H1 (cell line): ENCODE data around the gene GALNTL6. TPM values are rescaled to one million over a fixed set of nuclear protein-coding genes. Genes with fewer than 3 reads are reported as not detected.

Experiments used
- BRCA1 ChIP-seq: IDR thresholded peaks from 2 replicates; pipeline ENCODE4 v1.6.1; 2012; ENCODE audit warnings: low read depth, low read length, improper control_type of control experiment
- GTF2F1 ChIP-seq: IDR thresholded peaks from 2 replicates; pipeline ENCODE4 v1.6.1; 2012; ENCODE audit warnings: low read depth, low read length, improper control_type of control experiment, borderline replicate concordance
- KDM1A ChIP-seq: fragments of 200-600, 300-600 bp; sonication (generic); IDR thresholded peaks from 2 replicates; pipeline ENCODE4 v1.7.1; 2016; ENCODE audit warnings: mild to moderate bottlenecking, low read length, borderline replicate concordance
- RXRA ChIP-seq: IDR thresholded peaks from 2 replicates; pipeline ENCODE4 v1.6.1; 2011; ENCODE audit warnings: low read depth, mild to moderate bottlenecking, low read length, moderate library complexity; ENCODE audit not compliant: insufficient read depth
- SIRT6 ChIP-seq: IDR thresholded peaks from one replicate; pipeline ENCODE4 v1.7.1; 2012; ENCODE audit warnings: low read length, inconsistent platforms
- SP2 ChIP-seq: IDR thresholded peaks from 2 replicates; pipeline ENCODE4 v1.6.1; 2012; ENCODE audit warnings: mild to moderate bottlenecking, low read length, inconsistent platforms
- YY1 ChIP-seq: IDR thresholded peaks from 2 replicates; pipeline ENCODE4 v1.6.1; 2011; ENCODE audit warnings: low read depth, mild to moderate bottlenecking, low read length
- ZNF274 ChIP-seq: IDR thresholded peaks from 2 replicates; pipeline ENCODE4 v1.7.0; 2012; ENCODE audit warnings: low read length, borderline replicate concordance; ENCODE audit errors: extremely low read depth
- polyA plus RNA-seq, 7 experiments: library from polyadenylated mRNA; depleted of rRNA in 3 of 7; stranded (reverse) in 5 of 7; unstranded in 2 of 7; fragments of >200 nt in 5 of 7; fragments of 200-250 nt in 2 of 7; gene quantifications; 1 replicate in 5 of 7; 2 replicates in 1 of 7; 4 replicates in 1 of 7; pipeline versions ENCODE4 v1.2.1 to v1.2.3, GENCODE V29; 2011 to 2013; ENCODE audit warnings: missing spikeins in 2 of 7, mixed read lengths in 2 of 7
- total RNA-seq: library from RNA; stranded (reverse); fragmentation: NEBNext Ultra II Directional; extraction: Animal tissue kit (Norgen Biotek cat#: 25700); gene quantifications from 2 replicates; pipeline ENCODE4 v1.2.1, GENCODE V29; 2021
- TF ChIP-seq, protein P1 (sequence below): fragments of 300-600 bp; sonication (generic); IDR thresholded peaks from 2 replicates; pipeline ENCODE4 v1.7.1; 2012; ENCODE audit warnings: low read length, moderate library complexity, mild to moderate bottlenecking, inconsistent platforms; ENCODE audit not compliant: insufficient replicate concordance

Gene GALNTL6
- total and polyA plus RNA-seq, 2 of the 8 experiments (the other 6 are each of a cell fraction or from before 2014, with no cell fraction given), result 0.03 to 0.32 TPM

GRCh38 chr4:172547724-172548123, 734.5 kb downstream of the GALNTL6 start (continued):
- TF ChIP-seq GTF2F1 (no peak), ZNF274 (no peak), RXRA (no peak), SP2 (no peak), KDM1A (no peak), SIRT6 (no peak), YY1 (no peak), BRCA1 (no peak)
- TF ChIP-seq, protein P1, sequence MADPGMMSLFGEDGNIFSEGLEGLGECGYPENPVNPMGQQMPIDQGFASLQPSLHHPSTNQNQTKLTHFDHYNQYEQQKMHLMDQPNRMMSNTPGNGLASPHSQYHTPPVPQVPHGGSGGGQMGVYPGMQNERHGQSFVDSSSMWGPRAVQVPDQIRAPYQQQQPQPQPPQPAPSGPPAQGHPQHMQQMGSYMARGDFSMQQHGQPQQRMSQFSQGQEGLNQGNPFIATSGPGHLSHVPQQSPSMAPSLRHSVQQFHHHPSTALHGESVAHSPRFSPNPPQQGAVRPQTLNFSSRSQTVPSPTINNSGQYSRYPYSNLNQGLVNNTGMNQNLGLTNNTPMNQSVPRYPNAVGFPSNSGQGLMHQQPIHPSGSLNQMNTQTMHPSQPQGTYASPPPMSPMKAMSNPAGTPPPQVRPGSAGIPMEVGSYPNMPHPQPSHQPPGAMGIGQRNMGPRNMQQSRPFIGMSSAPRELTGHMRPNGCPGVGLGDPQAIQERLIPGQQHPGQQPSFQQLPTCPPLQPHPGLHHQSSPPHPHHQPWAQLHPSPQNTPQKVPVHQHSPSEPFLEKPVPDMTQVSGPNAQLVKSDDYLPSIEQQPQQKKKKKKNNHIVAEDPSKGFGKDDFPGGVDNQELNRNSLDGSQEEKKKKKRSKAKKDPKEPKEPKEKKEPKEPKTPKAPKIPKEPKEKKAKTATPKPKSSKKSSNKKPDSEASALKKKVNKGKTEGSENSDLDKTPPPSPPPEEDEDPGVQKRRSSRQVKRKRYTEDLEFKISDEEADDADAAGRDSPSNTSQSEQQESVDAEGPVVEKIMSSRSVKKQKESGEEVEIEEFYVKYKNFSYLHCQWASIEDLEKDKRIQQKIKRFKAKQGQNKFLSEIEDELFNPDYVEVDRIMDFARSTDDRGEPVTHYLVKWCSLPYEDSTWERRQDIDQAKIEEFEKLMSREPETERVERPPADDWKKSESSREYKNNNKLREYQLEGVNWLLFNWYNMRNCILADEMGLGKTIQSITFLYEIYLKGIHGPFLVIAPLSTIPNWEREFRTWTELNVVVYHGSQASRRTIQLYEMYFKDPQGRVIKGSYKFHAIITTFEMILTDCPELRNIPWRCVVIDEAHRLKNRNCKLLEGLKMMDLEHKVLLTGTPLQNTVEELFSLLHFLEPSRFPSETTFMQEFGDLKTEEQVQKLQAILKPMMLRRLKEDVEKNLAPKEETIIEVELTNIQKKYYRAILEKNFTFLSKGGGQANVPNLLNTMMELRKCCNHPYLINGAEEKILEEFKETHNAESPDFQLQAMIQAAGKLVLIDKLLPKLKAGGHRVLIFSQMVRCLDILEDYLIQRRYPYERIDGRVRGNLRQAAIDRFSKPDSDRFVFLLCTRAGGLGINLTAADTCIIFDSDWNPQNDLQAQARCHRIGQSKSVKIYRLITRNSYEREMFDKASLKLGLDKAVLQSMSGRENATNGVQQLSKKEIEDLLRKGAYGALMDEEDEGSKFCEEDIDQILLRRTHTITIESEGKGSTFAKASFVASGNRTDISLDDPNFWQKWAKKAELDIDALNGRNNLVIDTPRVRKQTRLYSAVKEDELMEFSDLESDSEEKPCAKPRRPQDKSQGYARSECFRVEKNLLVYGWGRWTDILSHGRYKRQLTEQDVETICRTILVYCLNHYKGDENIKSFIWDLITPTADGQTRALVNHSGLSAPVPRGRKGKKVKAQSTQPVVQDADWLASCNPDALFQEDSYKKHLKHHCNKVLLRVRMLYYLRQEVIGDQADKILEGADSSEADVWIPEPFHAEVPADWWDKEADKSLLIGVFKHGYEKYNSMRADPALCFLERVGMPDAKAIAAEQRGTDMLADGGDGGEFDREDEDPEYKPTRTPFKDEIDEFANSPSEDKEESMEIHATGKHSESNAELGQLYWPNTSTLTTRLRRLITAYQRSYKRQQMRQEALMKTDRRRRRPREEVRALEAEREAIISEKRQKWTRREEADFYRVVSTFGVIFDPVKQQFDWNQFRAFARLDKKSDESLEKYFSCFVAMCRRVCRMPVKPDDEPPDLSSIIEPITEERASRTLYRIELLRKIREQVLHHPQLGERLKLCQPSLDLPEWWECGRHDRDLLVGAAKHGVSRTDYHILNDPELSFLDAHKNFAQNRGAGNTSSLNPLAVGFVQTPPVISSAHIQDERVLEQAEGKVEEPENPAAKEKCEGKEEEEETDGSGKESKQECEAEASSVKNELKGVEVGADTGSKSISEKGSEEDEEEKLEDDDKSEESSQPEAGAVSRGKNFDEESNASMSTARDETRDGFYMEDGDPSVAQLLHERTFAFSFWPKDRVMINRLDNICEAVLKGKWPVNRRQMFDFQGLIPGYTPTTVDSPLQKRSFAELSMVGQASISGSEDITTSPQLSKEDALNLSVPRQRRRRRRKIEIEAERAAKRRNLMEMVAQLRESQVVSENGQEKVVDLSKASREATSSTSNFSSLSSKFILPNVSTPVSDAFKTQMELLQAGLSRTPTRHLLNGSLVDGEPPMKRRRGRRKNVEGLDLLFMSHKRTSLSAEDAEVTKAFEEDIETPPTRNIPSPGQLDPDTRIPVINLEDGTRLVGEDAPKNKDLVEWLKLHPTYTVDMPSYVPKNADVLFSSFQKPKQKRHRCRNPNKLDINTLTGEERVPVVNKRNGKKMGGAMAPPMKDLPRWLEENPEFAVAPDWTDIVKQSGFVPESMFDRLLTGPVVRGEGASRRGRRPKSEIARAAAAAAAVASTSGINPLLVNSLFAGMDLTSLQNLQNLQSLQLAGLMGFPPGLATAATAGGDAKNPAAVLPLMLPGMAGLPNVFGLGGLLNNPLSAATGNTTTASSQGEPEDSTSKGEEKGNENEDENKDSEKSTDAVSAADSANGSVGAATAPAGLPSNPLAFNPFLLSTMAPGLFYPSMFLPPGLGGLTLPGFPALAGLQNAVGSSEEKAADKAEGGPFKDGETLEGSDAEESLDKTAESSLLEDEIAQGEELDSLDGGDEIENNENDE, result no peak
